ENCODE measurements around the gene FAM13A. TPM values are rescaled to one million over a fixed set of nuclear protein-coding genes. Genes with fewer than 3 reads are reported as not detected.

The FAM13A gene
- total RNA-seq, 1 experiment from 2014 or later, result 15.1 TPM

DNA sequence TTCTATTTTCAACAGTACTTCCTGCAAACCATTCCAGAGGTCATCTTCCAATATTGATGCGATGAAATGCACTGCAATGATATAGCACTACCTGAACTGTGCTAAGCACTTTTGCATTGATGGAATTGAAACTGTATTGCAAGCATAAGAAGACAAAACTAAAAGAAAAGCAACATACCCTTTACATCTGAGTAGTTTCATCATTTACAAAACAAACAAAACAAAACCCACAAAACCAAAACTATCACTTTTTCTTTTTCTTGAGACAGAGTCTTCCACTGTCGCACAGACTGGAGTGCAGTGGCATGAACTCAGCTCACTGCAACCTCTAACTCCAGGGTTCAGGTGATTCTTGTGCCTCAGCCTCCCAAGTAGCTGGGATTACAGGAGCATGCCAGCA lies 239.2 kb downstream of the FAM13A start:
- in situ Hi-C loops (cut with HindIII; ENCODE audit: low pct_unique_long_range_greater_than_20kb, low sequenced_read_pairs), result no loop called here
- DNase-seq (ENCODE audit: low read depth, low spot score), result no peak

DNA sequence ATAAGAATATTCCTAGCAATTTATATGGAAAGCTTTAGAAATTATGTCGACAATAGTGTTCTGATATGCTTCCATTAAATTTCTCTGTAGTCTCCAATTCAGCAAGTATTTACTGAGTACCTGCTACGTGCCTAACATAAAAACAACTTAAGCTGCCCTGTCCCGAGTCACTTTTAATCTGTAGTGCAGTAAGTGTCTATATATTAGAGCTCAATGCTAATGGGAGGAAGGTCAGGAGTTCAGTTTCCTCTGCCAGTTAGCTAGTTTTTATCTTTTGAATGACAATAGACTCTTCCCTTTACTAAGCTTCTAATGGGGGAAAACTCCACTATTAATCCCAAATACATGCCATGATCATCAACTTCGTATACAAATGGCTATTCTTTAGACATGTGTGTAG lies 240.6 kb downstream of the FAM13A start:
- in situ Hi-C loops (cut with HindIII; ENCODE audit: low pct_unique_long_range_greater_than_20kb, low sequenced_read_pairs), result no loop called here
- DNase-seq (ENCODE audit: low read depth, low spot score), result no peak

DNA sequence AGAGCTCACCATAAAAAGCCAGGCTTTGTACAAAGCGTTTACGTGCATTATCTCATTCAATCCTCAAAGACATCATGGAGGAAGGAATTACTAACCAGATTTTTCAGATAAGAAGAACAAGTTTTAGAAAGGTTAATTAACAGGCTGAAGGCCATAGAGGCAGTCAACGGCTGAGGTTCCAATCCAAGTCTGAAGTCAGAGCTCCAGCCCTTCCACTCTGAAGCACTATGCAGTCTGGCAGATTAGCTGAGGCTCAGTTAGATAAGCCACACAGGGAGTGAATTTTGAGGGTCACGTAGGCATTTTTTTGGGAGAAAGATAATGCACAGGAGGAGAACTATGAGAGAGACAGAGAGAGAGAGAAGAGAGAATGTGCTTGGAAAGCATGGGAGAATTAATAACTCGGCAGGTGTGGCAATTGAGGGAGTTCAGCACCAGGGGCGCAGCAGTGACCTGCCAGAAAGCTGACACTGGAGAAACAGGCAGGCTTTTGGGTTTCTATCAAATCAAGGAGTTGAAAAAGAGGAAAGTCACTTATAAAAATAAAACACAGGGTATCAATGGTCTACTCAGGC lies 242.9 kb downstream of the FAM13A start:
- DNase-seq (ENCODE audit: low read depth, low spot score), result no peak

DNA sequence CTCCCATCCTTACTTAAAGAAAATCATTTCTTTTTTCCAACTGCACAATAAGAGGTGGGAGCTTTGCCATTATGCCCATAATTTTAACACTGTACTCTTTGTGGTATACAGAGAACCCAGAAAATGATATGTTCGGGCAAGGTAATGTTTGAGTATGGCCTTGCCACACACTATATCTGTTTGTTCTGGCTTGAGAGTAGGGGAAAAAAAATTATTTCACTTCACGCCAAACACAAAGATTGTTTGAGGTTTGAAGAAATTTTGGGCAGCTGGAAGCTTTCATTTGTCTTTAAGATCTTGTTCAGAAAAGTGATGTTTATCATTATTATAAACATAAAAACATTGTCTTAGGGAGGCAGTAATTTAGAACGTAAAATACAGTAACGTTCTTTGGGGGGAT lies 244.0 kb downstream of the FAM13A start:
- in situ Hi-C loops (cut with HindIII; ENCODE audit: low pct_unique_long_range_greater_than_20kb, low sequenced_read_pairs), result no loop called here
- no peak for DNase-seq (ENCODE audit: low read depth, low spot score)

More for the DNA sequence above, 242.9 kb downstream of the FAM13A start:
- in situ Hi-C loops (cut with HindIII; ENCODE audit: low pct_unique_long_range_greater_than_20kb, low sequenced_read_pairs), result no loop called here

DNA sequence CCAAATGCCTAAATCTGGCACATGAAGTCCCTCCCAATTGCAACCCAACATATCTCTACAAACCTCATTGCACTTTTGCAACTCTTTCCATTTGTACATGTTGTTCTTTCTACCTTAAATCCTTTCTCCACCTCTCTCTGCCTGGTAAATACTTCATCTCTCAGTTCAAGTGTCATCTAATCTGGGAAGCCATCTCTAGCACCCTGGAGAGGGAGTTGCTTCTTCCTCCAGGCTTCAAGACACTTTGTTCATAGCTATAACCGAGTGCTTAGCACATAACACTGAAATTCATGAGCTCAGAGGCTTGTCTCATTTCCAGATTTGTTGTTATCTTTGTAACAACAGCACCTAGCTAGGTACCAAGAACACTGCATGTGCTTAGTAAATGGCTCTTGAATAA lies 244.6 kb downstream of the FAM13A start:
- in situ Hi-C loops (cut with HindIII; ENCODE audit: low pct_unique_long_range_greater_than_20kb, low sequenced_read_pairs), result no loop called here
- DNase-seq (ENCODE audit: low read depth, low spot score), result no peak

DNA sequence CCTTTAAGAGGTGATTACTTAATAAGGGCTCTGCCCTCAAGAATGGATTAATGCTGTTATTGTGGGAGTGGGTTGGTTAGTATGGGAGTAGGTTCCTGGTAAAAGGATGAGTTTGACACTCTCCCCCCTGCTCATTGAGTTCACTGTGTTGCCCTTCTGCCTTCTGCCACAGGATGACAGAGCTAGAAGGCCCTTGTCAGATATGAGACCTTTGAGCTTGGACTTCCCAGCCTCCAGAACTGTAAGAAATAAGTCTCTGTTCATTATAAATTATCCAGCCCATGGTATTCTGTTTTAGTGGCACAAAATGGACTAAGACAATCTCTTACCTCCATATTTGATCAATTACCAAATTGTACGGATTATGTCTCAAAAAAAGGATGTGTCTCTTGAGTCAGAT lies 245.1 kb downstream of the FAM13A start:
- in situ Hi-C loops (cut with HindIII; ENCODE audit: low pct_unique_long_range_greater_than_20kb, low sequenced_read_pairs), result no loop called here
- DNase-seq (ENCODE audit: low read depth, low spot score), result no peak

DNA sequence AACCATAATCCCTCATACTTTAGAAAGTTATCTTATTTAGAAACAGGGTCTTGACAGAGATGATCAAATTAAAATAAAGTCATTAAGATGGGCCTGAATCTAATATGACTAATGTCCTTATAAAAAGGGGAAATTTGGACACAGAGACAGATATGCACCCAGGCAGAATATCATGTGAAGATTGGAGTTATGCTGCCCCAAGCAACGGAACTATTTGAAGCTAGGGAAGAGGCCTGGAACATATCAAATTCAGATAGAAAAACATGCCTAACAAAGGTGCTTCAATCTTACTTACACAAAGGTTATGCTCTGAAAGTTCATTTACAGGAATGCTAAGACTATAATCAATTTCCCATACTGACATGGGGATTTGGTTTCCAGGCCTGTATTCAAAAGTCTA lies 246.7 kb downstream of the FAM13A start:
- no peak for DNase-seq (ENCODE audit: low read depth, low spot score)
- in situ Hi-C loops (cut with HindIII; ENCODE audit: low pct_unique_long_range_greater_than_20kb, low sequenced_read_pairs), result no loop called here

DNA sequence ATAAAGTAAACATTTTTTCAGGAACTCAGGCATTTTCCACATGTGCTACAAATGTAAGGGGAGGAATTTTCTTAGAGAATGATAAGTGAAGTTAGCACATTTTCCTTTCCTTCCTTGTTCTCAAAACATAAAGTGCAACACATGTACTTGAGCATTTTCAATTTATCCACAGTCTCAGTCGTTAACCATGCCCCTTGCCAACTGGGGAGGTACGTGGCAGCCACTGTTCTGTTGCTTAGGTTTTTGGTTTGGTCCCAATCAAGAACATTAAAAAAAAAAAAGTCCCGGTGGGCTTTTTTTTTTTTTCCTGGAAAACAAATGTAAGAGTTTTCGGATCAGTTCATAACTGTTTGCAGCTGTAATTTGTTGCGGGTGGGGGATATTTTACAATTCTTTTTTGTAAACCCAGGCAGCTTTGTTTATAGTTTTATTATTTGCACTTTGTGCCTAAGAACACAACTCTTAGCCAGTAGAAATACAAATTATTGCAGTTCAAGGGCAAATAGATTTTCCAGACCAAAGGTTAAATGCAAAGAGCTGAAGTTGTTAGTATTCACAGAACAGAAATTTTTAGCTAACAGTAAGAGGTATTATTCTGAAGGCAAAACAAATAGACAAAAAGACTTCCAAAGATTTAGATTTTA lies 247.3 kb downstream of the FAM13A start:
- no peak for DNase-seq (ENCODE audit: low read depth, low spot score)
- in situ Hi-C loops (cut with HindIII; ENCODE audit: low pct_unique_long_range_greater_than_20kb, low sequenced_read_pairs), result no loop called here

DNA sequence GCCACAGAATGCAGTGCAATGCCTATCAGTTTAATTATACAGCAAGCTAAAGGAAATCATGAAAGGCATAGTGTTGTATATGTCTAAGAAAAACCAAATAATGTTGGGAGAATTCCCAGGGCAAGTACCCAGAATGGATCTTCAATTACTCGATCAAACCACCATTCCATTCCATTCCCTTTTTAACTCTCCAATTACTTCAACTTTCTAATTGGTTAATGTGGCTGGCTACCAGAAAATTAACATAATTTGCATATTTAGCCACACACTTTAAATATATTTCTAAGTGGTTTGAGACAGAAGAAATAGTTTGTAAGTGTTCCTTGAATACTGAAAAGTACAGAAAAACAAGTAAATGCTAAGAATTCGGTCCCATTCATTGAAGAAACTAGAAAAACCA lies 247.9 kb downstream of the FAM13A start:
- in situ Hi-C loops (cut with HindIII; ENCODE audit: low pct_unique_long_range_greater_than_20kb, low sequenced_read_pairs), result no loop called here

DNA sequence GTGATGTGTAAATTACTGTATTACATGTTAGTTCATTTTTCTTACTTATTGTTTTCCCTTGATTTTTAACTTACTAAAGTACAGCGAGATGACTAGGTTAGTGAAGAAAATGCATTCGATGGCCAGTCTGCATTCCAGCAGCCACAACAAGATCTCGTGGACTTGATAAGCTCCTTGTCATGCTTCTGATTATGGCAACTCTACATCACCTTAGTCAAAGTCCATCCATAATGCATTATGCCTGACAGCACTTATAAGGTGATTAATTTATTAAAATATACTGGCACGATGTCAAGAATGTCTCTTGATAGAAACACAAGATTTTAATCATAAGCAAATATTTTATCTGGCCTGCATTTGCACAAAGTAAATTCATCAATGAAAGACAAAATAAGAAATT lies 249.5 kb downstream of the FAM13A start:
- in situ Hi-C loops (cut with HindIII; ENCODE audit: low pct_unique_long_range_greater_than_20kb, low sequenced_read_pairs), result no loop called here
- no peak for DNase-seq (ENCODE audit: low read depth, low spot score)

More for the DNA sequence above, 247.9 kb downstream of the FAM13A start:
- no peak for DNase-seq (ENCODE audit: low read depth, low spot score)

DNA sequence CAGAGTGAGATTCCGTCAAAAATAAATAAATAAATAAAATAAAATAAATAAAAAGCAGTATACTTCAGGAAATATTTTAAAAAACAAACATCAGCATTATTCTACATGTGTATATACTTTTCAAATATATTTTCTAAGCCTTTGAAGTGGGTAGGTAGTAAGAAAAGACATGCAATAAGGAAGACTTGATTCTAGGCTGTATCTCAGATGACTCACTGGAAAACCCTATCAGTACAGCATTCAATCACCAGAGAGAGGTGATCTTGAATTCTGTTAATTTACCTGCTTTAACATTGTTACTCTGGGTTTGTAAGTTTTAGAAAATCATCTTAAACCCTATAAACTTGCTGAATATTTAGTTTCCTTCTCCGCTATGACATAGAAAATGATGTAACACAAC lies 252.8 kb downstream of the FAM13A start:
- in situ Hi-C loops (cut with HindIII; ENCODE audit: low pct_unique_long_range_greater_than_20kb, low sequenced_read_pairs), result no loop called here
- DNase-seq (ENCODE audit: low read depth, low spot score), result no peak

DNA sequence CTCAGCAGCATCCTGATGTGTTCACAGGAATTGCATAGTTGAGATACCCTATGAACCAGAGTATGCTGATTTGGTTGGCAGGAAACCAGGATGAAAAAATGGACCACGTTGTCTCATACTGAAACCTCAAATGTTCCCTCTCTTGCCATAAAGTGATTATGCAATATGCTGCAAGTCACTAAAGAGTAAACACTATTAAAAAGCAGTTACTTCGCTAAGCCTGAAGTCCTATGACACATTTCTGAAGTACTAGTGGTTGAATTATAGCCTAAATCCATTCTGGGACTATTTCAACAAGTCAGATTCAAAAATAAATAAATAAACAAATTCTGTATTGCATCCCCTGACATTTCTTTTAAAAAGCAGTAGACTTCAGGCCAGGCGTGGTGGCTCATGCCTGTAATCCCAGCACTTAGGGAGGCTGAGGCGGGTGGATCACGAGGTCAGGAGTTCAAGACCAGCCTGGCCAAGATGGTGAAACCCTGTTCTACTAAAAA lies 253.3 kb downstream of the FAM13A start:
- DNase-seq (ENCODE audit: low read depth, low spot score), result peak; percentile 56
- in situ Hi-C loops (cut with HindIII; ENCODE audit: low pct_unique_long_range_greater_than_20kb, low sequenced_read_pairs), result no loop called here

DNA sequence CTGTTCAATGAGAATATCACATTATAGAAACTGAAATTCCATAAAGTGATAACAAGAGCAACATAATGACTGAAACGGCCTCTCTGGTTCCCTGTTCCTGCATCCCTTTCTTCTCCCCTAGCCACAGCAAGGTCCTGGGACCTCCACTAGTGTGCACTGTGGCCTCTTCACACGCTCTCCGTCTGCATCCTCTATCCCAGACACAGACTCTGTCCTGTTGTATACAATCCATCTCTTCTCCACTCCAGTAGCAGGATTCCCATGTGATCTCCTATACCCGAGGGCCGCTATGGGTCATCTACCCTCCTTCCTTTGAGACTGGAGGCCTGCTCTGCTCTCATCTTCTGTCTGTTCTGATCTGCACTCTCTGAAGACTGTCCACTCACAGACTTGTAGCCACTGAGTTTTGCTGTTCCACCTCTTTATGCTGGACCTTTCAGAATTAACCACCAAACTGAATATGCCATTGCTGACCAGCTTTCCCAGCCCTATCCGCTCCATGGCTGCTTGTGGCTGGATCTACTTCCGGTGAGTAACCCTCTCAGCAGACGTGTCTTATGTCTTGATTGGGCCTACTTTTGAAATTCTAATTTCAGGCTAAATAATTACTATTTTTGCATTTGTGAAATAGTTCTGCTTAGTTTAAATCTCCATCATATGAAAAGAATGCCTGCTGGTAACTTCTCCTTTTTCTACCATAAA lies 254.2 kb downstream of the FAM13A start:
- peak; percentile 29 for DNase-seq (ENCODE audit: low read depth, low spot score)
- in situ Hi-C loops (cut with HindIII; ENCODE audit: low pct_unique_long_range_greater_than_20kb, low sequenced_read_pairs), result no loop called here

DNA sequence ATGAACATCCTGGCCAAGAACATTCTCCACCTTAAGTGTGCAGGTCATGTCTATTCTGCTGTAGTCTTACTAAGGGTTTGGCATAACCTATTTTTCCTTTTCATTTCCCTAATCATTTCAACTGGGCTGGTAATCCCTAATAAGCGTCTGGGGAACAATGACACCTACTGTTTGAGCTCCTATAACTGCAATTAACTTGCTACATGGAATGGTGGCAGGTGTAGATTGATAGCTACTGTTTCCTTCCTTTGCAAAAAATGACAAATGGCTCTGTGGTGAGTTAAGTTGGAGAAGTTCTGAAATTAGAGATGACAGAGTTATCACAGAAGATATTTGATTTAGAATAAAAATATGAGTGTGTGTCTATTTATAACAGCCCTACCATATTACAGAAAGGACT lies 254.8 kb downstream of the FAM13A start:
- in situ Hi-C loops (cut with HindIII; ENCODE audit: low pct_unique_long_range_greater_than_20kb, low sequenced_read_pairs), result no loop called here
- no peak for DNase-seq (ENCODE audit: low read depth, low spot score)

DNA sequence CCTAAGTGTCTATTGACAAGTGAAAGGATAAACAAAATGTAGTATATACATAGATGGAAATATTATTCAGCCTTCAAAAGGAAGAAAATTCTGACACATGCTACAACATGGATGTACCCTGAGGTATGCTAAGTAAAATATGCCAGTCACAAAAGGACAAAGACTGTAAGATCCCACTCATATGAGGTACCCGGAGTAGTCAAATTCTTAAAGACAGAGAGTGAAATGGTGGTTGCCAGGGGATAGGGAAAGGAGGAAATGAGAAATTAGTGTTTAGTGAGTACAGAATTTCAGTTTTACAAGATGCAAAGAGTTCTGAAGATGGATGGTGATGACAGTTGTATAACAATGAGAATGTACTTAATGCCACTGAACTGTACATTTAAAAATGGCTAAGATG lies 257.1 kb downstream of the FAM13A start:
- in situ Hi-C loops (cut with HindIII; ENCODE audit: low pct_unique_long_range_greater_than_20kb, low sequenced_read_pairs), result no loop called here
- DNase-seq (ENCODE audit: low read depth, low spot score), result no peak

DNA sequence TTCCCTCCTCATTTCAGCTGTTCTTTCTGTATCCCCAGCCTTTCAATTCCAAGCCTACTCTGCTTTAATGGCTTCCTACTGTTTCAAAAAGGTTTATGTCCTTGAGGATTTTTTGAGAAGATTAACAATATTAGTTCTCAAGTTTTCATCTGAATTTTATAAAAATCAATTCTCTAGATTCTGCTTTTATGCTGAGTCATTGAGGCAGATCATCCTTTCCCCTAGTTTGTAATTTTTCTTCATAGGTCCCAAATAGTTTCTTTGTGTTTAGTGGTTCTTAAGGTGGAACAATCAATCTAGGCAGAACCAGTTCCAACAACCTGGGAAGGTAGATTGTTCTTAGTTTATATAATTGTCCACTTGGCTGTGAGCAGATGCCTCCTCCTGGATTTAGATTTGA lies 259.3 kb downstream of the FAM13A start:
- in situ Hi-C loops (cut with HindIII; ENCODE audit: low pct_unique_long_range_greater_than_20kb, low sequenced_read_pairs), result no loop called here
- DNase-seq (ENCODE audit: low read depth, low spot score), result no peak

DNA sequence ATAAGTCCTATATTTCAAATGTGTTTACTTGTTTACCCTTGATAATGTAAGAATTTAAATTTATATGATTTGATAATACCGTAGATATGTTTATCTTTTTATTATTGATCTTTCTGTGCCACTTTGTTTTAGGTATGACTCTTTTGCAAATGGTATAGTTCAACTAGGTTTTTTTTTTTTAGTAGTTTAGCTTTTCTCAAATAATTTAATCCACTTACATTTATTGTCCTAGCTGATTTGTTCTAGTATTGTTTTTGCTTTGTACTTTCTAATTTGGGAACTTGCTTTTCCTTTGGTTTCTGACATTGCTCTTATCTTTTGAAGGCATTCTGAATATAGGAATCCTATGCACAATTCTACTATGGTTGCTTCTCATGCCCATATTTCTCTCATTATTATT lies 260.4 kb downstream of the FAM13A start:
- in situ Hi-C loops (cut with HindIII; ENCODE audit: low pct_unique_long_range_greater_than_20kb, low sequenced_read_pairs), result no loop called here

DNA sequence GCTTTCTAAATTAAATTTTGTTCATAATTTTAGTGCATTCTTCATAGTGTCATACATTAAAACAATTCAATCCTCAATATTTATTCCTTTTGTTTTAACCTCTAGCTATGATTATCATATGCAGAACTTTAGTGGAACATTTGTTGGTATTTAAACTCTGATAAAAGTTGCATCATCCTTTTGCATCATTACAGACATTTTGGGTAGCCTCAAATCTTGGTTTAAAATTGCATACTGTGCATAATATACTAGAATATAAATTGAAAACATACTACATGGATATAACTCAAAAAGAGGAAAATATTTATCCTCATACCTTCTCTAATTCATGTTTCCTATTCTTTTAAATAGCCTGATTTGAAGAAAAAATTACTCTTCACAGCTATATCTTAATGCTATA lies 262.0 kb downstream of the FAM13A start:
- no peak for DNase-seq (ENCODE audit: low read depth, low spot score)
- in situ Hi-C loops (cut with HindIII; ENCODE audit: low pct_unique_long_range_greater_than_20kb, low sequenced_read_pairs), result no loop called here

More for the DNA sequence above, 260.4 kb downstream of the FAM13A start:
- DNase-seq (ENCODE audit: low read depth, low spot score), result no peak
